GM12801 (cell line): ENCODE results near the gene PLEKHJ1.
A peak's percentile ranks its signal among the peaks of the same experiment; 100 is the strongest.

Source experiments
- TF ChIP-seq, protein P1 (sequence below): IDR thresholded peaks from one replicate; pipeline ENCODE4 v1.5.1; 2011; ENCODE audit warnings: control low read depth; ENCODE audit not compliant: insufficient read length; ENCODE audit errors: extremely low read depth

The PLEKHJ1 gene, protein sequence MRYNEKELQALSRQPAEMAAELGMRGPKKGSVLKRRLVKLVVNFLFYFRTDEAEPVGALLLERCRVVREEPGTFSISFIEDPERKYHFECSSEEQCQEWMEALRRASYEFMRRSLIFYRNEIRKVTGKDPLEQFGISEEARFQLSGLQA

DNA sequence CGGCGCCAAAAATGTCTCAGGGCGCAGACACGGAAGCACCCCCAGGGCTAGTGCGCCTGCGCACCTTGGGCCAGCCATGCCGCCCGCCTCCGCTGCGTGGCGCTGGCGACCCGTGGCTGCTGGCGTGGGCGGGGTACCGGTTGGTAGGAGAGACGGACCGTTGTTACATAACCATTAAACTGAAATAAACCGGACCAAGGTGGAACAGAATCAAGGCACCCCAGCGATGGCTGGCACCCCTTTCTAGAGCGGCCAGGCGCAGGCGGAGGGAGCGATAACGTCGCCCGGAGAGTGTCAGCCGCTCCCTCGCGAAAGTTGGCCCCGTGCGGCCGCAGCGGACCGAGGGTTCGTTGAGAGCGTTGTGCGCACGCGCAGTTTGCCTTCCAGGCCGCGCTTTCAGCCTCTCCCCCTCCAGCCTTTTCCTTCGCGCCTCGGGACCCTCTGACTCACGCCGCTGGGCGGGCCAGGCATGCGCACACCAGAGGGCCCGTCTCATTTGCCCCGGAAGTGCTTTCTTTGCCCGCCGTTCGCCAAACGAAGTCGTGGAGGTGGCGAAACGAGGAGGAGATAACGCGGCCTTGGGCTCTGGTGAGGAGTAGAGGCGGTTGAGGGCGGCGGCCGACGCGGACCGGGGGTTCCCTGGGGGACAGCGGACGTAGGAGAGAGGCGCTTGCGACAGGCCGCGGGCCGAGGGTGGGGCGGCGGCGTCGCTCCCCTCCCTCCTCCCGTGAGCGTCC is at the start of gene PLEKHJ1, which contains the start of gene SF3A2:
Gene PLEKHJ1, minus strand, starts transcription at position 16 of the 737 bp plus-strand sequence. CDS start 81 bp downstream, outside the sequence.
Gene SF3A2, plus strand, starts transcription at position 511 of the 737 bp plus-strand sequence. CDS start 6,595 bp downstream, outside the sequence.
- TF ChIP-seq, protein P1, sequence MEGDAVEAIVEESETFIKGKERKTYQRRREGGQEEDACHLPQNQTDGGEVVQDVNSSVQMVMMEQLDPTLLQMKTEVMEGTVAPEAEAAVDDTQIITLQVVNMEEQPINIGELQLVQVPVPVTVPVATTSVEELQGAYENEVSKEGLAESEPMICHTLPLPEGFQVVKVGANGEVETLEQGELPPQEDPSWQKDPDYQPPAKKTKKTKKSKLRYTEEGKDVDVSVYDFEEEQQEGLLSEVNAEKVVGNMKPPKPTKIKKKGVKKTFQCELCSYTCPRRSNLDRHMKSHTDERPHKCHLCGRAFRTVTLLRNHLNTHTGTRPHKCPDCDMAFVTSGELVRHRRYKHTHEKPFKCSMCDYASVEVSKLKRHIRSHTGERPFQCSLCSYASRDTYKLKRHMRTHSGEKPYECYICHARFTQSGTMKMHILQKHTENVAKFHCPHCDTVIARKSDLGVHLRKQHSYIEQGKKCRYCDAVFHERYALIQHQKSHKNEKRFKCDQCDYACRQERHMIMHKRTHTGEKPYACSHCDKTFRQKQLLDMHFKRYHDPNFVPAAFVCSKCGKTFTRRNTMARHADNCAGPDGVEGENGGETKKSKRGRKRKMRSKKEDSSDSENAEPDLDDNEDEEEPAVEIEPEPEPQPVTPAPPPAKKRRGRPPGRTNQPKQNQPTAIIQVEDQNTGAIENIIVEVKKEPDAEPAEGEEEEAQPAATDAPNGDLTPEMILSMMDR, result peak; percentile 51

DNA sequence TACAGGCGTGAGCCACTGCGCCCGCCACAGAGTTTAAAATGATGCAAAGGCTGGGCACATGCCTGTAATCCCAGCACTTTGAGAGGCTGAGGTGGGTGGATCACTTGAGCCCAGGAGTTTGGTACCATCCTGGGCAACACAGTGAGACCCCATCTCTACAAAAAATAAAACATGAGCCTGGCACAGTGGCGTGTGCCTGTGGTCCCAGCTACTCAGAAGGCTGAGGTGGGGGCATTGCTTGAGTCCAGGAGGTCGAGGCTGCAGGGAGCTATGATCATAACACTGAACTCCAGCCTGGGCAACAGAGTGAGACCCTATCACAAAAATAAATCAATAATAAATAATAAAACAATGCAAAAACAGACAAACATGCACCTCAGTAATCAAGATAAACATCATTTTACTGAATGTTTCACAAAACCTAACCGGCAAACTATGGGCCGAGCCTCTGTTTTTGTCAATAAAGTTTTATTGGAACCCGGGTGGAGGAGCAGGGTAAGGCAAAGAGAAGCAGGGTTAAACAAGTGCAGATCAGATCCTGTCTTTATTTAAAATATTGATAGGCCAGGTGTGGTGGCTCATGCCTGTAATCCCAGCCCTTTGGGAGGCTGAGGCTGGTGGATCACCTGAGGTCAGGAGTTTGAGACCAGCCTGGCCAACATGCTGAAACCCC is 47.8 kb upstream of the PLEKHJ1 start:
- TF ChIP-seq, protein P1, result no peak

DNA sequence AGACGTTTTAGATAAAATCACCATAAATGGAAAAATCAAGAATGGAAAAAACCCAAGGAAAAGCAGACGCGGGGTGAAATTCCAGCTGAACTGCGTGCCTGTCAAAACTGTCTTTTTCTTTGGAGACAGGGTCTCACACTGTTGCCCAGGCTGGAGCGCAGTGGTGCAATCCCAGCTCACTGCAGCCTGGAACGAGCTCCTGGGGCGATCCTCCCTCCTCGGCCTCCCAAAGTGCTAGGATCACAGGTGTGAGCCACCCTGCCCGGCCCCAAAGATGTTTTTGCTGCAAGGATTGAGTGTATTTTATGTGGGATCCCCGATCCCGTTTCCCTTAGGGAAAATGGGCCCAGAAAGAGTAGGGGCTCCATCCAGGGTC is 46.7 kb upstream of the PLEKHJ1 start:
- TF ChIP-seq, protein P1, result no peak

DNA sequence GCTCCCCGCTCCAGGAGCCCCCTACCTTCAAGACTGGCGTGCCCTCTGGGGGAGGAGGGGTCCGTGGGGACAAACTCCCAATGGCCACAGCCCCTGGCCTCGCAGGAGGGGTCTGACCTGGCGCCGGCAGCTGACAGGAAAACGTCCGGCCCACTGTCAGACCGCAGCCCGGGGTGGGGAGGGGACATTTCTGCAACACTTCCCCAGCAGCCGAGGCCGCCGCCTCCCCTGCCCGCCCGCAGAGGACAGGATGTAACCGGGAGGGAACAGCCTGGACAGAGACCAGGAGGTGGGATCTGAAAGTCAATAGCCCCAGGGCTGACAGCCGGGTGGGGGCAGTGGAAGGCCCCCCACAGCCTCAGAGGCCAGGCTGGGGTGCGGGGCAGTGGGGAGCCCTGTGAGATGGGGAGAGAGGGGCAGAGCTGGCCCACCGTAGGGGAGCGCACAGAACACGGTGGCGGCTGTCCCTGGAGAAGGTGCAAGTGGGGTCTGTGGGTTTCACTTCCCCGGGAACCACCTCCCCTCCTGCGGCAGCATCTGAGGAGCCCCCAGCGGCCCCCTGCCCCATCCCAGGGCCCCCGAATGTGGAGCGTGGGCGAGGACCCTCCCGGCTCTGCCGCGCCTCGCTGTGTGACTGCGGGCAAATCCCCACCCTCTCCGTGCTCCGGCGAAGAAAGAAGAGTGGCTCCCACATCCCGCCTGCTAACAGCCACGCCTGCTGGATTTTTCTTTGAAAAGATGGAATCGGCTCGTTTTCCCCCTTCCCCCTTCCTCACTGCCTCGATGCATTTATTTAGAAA is 46.1 kb upstream of the PLEKHJ1 start, which contains the start of gene PEAK3:
Gene PEAK3, minus strand, starts transcription at position 114 of the 800 bp plus-strand sequence. CDS start 1,244 bp downstream, outside the sequence.
- TF ChIP-seq, protein P1, result no peak

DNA sequence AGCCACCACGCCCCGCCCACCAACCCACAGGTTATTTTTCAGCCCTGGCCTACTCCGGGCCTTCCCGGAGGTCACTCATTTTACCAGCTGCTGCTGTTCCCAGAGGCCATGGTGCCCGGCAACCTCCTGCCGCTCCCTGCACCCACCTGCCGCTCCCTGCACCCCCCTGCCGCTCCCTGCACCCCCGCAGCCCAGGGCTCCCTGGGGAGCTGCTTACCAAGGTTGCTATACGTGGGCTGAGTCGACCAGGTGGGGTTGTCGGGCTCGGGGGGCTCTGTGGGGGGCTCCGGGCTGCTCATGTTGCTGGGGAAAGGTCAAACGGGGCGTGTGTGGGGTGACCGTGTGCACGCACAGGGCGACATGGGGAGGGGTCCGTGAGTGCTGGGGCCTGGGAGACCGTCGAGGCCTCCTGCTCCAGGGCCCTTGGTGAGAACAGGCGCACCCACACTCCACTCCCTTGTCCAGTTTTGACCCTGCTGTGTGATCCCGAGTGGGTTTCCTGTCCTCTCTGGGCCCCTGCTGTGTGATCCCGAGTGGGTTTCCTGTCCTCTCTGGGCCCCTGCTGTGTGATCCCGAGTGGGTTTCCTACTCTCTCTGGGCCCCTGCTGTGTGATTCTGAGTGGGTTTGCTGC is 44.6 kb upstream of the PLEKHJ1 start:
- TF ChIP-seq, protein P1, result no peak

DNA sequence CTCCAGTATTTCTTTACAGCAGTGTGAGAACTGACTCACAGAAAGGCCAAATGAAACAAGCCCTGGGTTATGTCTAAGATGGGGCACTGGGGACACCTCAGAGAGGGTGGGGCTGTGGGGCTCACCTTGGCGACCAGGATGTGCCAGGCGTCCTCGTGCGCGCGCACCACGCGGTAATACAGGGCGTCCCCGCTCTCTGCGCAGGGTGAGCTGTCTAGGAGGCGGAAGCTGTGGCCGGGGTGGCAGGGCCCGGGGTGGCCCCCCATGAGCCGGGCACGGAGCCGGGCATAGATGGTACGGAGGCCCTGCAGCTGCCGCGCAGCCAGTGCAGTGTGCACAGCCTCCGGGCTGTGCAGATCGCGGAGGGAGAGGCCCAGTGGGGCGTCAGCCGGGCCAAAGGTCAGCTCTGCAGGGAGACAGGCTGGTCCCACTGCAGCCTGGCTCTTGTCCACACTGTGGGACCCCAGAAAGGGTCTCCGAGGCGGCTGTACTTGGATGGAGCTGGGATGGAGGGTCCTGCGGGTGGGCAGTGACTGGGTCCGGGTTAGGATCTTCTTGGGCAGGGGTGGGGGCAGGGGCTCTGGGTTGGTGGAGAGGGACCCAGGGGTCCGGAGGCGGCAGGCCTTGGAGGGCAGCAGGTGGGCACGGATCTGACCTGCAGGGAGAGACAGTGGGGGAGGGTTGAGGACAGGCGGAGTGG is 42.5 kb upstream of the PLEKHJ1 start:
- TF ChIP-seq, protein P1, result no peak
